ENCODE measurements around the gene DOCK7. TPM values are rescaled to one million over a fixed set of nuclear protein-coding genes. Genes with fewer than 3 reads are reported as not detected.
A peak's percentile ranks its signal among the peaks of the same experiment; 100 is the strongest.

DOCK7 gene
- total and polyA plus RNA-seq, 2 of the 13 experiments (the other 11 are each of a cell fraction or from before 2014, with no cell fraction given), result 45.7 to 67.2 TPM

DNA sequence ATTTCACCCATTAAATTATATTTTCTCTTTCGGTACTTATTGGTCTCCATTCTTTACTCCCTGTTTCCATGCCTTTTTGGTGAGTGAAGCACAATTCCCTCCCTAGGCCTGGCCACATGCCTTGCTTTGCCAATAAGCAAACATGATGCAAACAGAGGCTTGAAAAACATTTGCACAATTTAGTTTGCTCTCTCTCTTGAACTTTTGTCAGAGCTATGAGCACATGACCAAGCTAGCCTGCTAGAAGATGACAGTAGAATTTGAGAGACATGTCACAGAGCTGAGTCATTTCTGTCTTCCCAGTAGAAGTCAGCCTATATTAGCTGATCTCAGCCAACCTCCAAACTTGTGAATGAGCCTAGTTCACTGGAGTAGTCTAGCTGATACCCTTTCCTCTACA, 66.3 kb downstream of the DOCK7 start (continued):
- TF ChIP-seq JARID2 (CRISPR knock-in tag; IDR thresholded peaks at IDR 0.05; ENCODE audit: insufficient replicate concordance), result peak; percentile 51
- TF ChIP-seq ZNF609 (CRISPR knock-in tag; IDR thresholded peaks at IDR 0.05; ENCODE audit: borderline replicate concordance), result peak; percentile 79
- TF ChIP-seq NR3C1 (CRISPR knock-in tag; IDR thresholded peaks at IDR 0.05), result no peak
- no peak for TF ChIP-seq MAZ (IDR thresholded peaks at IDR 0.05; ENCODE audit: borderline replicate concordance, low read depth, low read length)
- peak; percentile 63; the same call in 1 of the 2 replicates for TF ChIP-seq MAZ (CRISPR knock-in tag; IDR thresholded peaks at IDR 0.05; ENCODE audit: low read depth)
- TF ChIP-seq, protein P1, sequence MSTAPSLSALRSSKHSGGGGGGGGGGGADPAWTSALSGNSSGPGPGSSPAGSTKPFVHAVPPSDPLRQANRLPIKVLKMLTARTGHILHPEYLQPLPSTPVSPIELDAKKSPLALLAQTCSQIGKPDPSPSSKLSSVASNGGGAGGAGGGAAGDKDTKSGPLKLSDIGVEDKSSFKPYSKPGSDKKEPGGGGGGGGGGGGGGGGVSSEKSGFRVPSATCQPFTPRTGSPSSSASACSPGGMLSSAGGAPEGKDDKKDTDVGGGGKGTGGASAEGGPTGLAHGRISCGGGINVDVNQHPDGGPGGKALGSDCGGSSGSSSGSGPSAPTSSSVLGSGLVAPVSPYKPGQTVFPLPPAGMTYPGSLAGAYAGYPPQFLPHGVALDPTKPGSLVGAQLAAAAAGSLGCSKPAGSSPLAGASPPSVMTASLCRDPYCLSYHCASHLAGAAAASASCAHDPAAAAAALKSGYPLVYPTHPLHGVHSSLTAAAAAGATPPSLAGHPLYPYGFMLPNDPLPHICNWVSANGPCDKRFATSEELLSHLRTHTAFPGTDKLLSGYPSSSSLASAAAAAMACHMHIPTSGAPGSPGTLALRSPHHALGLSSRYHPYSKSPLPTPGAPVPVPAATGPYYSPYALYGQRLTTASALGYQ (CRISPR knock-in tag; IDR thresholded peaks at IDR 0.05), result peak; percentile 25; the same call in 1 of the 2 replicates
- TF ChIP-seq ZNF589 (CRISPR knock-in tag; conservative IDR thresholded peaks at IDR 0.05), result peak; percentile 75; the same call in 1 of the 2 replicates
- peak; percentile 92 for TF ChIP-seq ZKSCAN8 (CRISPR knock-in tag; IDR thresholded peaks at IDR 0.05; ENCODE audit: borderline replicate concordance)
- no peak for TF ChIP-seq ZNF296 (CRISPR knock-in tag; conservative IDR thresholded peaks at IDR 0.05)
- TF ChIP-seq GATAD1 (CRISPR knock-in tag; IDR thresholded peaks at IDR 0.05), result peak; percentile 74
- peak; percentile 61; the same call in 1 of the 2 replicates for TF ChIP-seq SPEN (CRISPR knock-in tag; IDR thresholded peaks at IDR 0.05; ENCODE audit: low read depth)
- peak; percentile 45 for TF ChIP-seq SKI (IDR thresholded peaks at IDR 0.05; ENCODE audit: partially characterized antibody)
- TF ChIP-seq ZNF20 (CRISPR knock-in tag; IDR thresholded peaks at IDR 0.05), result no peak
- TF ChIP-seq, protein P2, sequence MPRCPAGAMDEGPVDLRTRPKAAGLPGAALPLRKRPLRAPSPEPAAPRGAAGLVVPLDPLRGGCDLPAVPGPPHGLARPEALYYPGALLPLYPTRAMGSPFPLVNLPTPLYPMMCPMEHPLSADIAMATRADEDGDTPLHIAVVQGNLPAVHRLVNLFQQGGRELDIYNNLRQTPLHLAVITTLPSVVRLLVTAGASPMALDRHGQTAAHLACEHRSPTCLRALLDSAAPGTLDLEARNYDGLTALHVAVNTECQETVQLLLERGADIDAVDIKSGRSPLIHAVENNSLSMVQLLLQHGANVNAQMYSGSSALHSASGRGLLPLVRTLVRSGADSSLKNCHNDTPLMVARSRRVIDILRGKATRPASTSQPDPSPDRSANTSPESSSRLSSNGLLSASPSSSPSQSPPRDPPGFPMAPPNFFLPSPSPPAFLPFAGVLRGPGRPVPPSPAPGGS (CRISPR knock-in tag; IDR thresholded peaks at IDR 0.05), result no peak
- peak; percentile 89 for TF ChIP-seq ZBTB37 (CRISPR knock-in tag; IDR thresholded peaks at IDR 0.05)
- TF ChIP-seq CBX5 (CRISPR knock-in tag; IDR thresholded peaks at IDR 0.05; ENCODE audit: borderline replicate concordance), result peak; percentile 95
- peak; percentile 67 for TF ChIP-seq PITX1 (CRISPR knock-in tag; IDR thresholded peaks at IDR 0.05)
- TF ChIP-seq ZNF337 (CRISPR knock-in tag; IDR thresholded peaks at IDR 0.05; ENCODE audit: borderline replicate concordance, low read depth), result no peak
- no peak for TF ChIP-seq ATRX (CRISPR knock-in tag; IDR thresholded peaks at IDR 0.05; ENCODE audit: borderline replicate concordance)
- TF ChIP-seq ZNF607 (CRISPR knock-in tag; IDR thresholded peaks at IDR 0.05; ENCODE audit: borderline replicate concordance), result no peak
- no peak for TF ChIP-seq ZFP41 (CRISPR knock-in tag; IDR thresholded peaks at IDR 0.05; ENCODE audit: borderline replicate concordance)
- peak; percentile 84; the same call in 1 of the 2 replicates for TF ChIP-seq KMT2A (CRISPR knock-in tag; IDR thresholded peaks at IDR 0.05)

All from HepG2 (cell line).